GM12891 (cell line): ENCODE results near the gene RASIP1.

Experiments
- POLR2A ChIP-seq: IDR thresholded peaks from 2 replicates; pipeline ENCODE4 v1.6.1; 2011; ENCODE audit warnings: low read depth, low read length, control low read depth
- SPI1 ChIP-seq: IDR thresholded peaks from 2 replicates; pipeline ENCODE4 v1.6.1; 2011; ENCODE audit warnings: low read depth, low read length, control low read depth

DNA sequence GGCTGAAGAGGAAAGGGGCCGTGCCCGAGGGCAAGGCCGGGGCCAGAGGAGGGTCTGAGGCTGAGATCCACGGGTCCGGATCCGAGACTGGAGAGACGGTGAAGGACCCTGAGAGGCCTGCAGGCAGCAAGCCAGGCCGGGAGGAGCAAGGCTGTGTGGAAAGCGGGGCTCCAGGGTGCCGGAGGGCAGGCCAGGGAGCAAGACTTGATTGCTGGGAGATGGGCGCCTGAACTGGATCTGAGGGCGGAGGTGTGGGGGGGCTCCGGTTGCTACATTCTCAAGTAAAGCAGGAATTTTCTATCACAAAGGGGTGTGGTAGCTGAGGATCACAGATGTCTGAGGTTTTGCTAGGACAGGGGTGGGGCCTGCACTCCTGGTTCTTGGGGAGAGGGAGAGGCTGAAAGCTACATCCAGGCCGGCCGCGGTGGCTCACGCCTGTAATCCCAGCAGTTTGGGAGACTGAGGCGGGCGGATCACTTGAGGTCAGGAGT, 24.7 kb downstream of the RASIP1 start:
- TF ChIP-seq POLR2A, result no peak
- no peak for TF ChIP-seq SPI1
